Panc1 (cell line): ENCODE results near the gene SPTBN1. TPM values are rescaled to one million over a fixed set of nuclear protein-coding genes. Genes with fewer than 3 reads are reported as not detected.

Experiments
- ATAC-seq: fragments of 200-7000 bp; cut with Tn5 transposase; 2 replicates; pipeline ENCODE4 v1.9.1; 2020; ENCODE audit warnings: mild to moderate bottlenecking, moderate library complexity
- BruUV-seq: library from RNA; stranded (reverse); fragments of 400-500 nt; replicated peaks from 2 replicates; lab custom pipeline; 2021; lab: Mats Ljungman, UMichigan
- CTCF ChIA-PET: fragments of 300-600 bp; sonication (Branson Sonifier 250); formaldehyde crosslinking; loops from one replicate; lab custom pipeline; 2022; ENCODE audit warnings: antibody characterized with exemption; lab: Charles Lee
- POLR2A ChIA-PET: fragments of 300-600 bp; sonication (Branson Sonifier 250); formaldehyde crosslinking; loops from one replicate; lab custom pipeline; 2022; ENCODE audit warnings: antibody characterized with exemption; lab: Charles Lee
- DNase-seq: peaks from one replicate; pipeline ENCODE4 v3.0.0-alpha.2; 2010; ENCODE audit warnings: low read depth, low spot score
- H3K27ac ChIP-seq: 2 replicates; pipeline ENCODE4 v1.5.1; 2011; ENCODE audit warnings: mild to moderate bottlenecking, low read length, inconsistent platforms
- H3K27me3 ChIP-seq: fragments of 200-500 bp; sonication (Bioruptor generic); 2 replicates; pipeline ENCODE4 v1.6.0; 2014; ENCODE audit warnings: low read length, inconsistent platforms; ENCODE audit not compliant: control insufficient read depth, insufficient read depth
- H3K36me3 ChIP-seq: fragments of 200-500 bp; sonication (Bioruptor generic); 2 replicates; pipeline ENCODE4 v1.5.1; 2014; ENCODE audit warnings: inconsistent platforms, mild to moderate bottlenecking, low read length, moderate library complexity; ENCODE audit not compliant: control insufficient read depth, insufficient read depth
- H3K4me1 ChIP-seq: 2 replicates; pipeline ENCODE4 v1.5.1; 2011; ENCODE audit warnings: inconsistent platforms, mild to moderate bottlenecking, low read length, moderate library complexity; ENCODE audit not compliant: control insufficient read depth, insufficient read depth
- H3K4me3 ChIP-seq, 2 experiments: 2 replicates each; pipeline ENCODE4 v1.5.1; 2011 to 2012; ENCODE audit warnings: low read depth in 2 of 2, low read length in 2 of 2, mild to moderate bottlenecking in 2 of 2, inconsistent platforms in 1 of 2, moderate library complexity in 1 of 2
- H3K9me3 ChIP-seq: fragments of 200-500 bp; sonication (Bioruptor generic); 2 replicates; pipeline ENCODE4 v1.5.1; 2014; ENCODE audit warnings: low read depth, mild to moderate bottlenecking, inconsistent platforms, low read length, moderate library complexity; ENCODE audit not compliant: control insufficient read depth, insufficient read depth
- CTCF ChIP-seq: fragments of 450-650 bp; IDR thresholded peaks from 2 replicates; pipeline ENCODE4 v1.5.1; 2017; ENCODE audit warnings: mild to moderate bottlenecking
- POLR2AphosphoS5 ChIP-seq: IDR thresholded peaks from 2 replicates; pipeline ENCODE4 v1.6.1; 2012; ENCODE audit warnings: mild to moderate bottlenecking, low read depth, low read length, moderate library complexity
- REST ChIP-seq, 2 experiments: IDR thresholded peaks; 2 replicates each; pipeline ENCODE4 v1.6.1; 2011 to 2012; ENCODE audit warnings: low read depth in 2 of 2, control low read depth in 1 of 2, low read length in 1 of 2, mild to moderate bottlenecking in 1 of 2, moderate library complexity in 1 of 2; ENCODE audit not compliant: insufficient read depth in 1 of 2
- SIN3A ChIP-seq: IDR thresholded peaks from 2 replicates; pipeline ENCODE4 v1.6.1; 2012; ENCODE audit warnings: low read depth, mild to moderate bottlenecking, low read length, moderate library complexity, borderline replicate concordance; ENCODE audit not compliant: insufficient read depth
- TCF7L2 ChIP-seq: IDR thresholded peaks from 2 replicates; pipeline ENCODE4 v1.6.1; 2011; ENCODE audit warnings: mild to moderate bottlenecking, low read depth, low read length, inconsistent platforms
- in situ Hi-C: cut with HindIII; loops from 2 replicates; pipeline ENCODE4 v1.10.0; 2016; ENCODE audit warnings: low sequenced_read_pairs, low pct_unique_long_range_greater_than_20kb
- intact Hi-C: fragments of 100-400 bp; cut with micrococcal nuclease; formaldehyde crosslinking; loops from one replicate; pipeline ENCODE4 v1.10.0; 2022; ENCODE audit not compliant: unreplicated experiment
- total RNA-seq: library from RNA; stranded (reverse); gene quantifications from one replicate; pipeline ENCODE4 v1.2.1, GENCODE V29; 2021; ENCODE audit not compliant: unreplicated experiment

Gene SPTBN1
- total RNA-seq, 1 experiment from 2014 or later = 169 TPM

GRCh38 chr2:54634564-54635511, 178.7 kb downstream of the SPTBN1 start:
- peaks cover 36% of the 10 kb centered on the region for H3K36me3 ChIP-seq
- ATAC-seq = peak; percentile 70; the same call in 1 of the 2 replicates

More at GRCh38 chr2:54634564-54635511, 178.7 kb downstream of the SPTBN1 start:
- in situ Hi-C loops = no loop called here
- Histone ChIP-seq H3K4me3 (no peak overlapping the region), H3K9me3 (no peaks in the 10 kb centered on the region), H3K4me1 (peaks cover 6% of the 10 kb centered on the region; the same call in 1 of the 2 replicates), H3K27ac (no peak overlapping the region), H3K27me3 (no peaks in the 10 kb centered on the region)
- TF ChIP-seq CTCF (no peak), REST (IDR thresholded peaks at IDR 0.05; ENCODE audit: insufficient read depth in 1 of 2, low read depth in 2 of 2, low read length in 1 of 2) (no peak), POLR2AphosphoS5 (no peak), TCF7L2 (no peak), SIN3A (no peak)
- intact Hi-C loops = no loop called here
- BruUV-seq = no TSS peak
- POLR2A ChIA-PET = no interaction called here
- CTCF ChIA-PET = interaction anchor here (0.6 kb wide), 1 partner anchor 473 kb away, joined by 4 read pairs; no protein-coding TSS in a partner anchor
- DNase-seq = no peak
